Measurements from ENCODE around the gene CD164. TPM values are rescaled to one million over a fixed set of nuclear protein-coding genes. Genes with fewer than 3 reads are reported as not detected.
A peak's percentile ranks its signal among the peaks of the same experiment; 100 is the strongest.

The CD164 gene
- total RNA-seq, result 100 to 1,000 TPM; 209 to 215 TPM

DNA sequence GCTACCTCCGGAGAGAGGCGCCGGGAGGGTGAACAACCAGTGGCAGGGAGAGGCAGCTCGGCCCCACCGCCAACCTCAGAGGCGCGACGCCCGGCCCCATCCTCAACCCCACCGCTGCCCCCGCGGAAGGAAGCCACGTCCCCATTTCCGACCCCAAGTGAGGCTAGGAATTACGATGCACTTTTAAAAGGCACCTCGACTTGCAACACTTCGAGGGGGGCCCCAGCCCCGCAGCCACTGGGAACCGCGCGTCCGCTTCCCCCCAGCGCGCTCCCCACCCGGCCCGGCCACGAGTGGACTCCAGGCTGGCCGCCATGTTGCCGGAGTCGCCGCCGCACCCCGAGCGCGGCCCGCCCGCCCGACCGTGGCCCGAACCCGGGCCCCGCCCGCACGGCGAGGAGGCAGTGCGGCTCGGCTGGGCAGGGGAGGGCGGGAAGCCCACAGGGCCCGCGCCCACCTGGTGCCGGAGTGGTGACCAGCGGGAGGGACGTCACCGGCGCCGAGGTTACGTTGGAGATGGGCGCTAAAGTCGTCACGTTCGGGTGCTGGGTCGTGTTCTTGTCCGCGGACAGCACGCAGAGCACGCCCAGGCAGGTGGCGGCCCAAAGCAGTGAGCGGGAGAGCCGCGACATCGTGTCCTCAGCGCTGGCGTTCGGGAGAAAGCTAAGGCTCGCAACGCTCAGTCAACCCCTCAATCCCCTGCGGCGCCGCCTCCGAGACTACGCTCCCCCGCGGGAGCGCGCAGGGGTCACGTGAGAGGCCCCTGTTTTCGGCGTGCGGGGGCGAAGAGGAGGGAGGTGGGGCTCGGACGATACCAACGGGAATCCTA is at the start of gene CD164:
Gene CD164, minus strand, starts transcription at position 721 of the 829 bp plus-strand sequence. Its CDS starts 89 bp downstream, at position 632.
- peak; percentile 57 for ATAC-seq
- CTCF ChIA-PET, result interaction anchor here (0.6 to 4.9 kb wide), 15 partner anchors 10 to 380 kb away, joined by 3 to 71 read pairs (median 3); partner anchors contain the start of genes PPIL6 and SMPD2
- POLR2A ChIA-PET, result interaction anchor here (0.8 to 4.5 kb wide), 13 partner anchors 9 to 458 kb away, joined by 3 to 60 read pairs (median 3); partner anchors contain the start of genes CEP57L1, MICAL1, PPIL6 and SESN1
- Mint-ChIP-seq H3K4me1 (peaks cover 34% of the 10 kb centered on the region), H3K4me3 (peak within 1 kb of the TSS; percentile 98), H3K27ac (peak within 1 kb of the TSS; percentile 99), H3K36me3 (ENCODE audit: low read depth) (peaks cover 41% of the 10 kb centered on the region), H3K9me3 (ENCODE audit: low read depth) (no peaks in the 10 kb centered on the region), H3K27me3 (no peaks in the 10 kb centered on the region)
- DNase-seq, result peak; percentile 98
- intact Hi-C loops (cut with DNase I, micrococcal nuclease), result loop anchor here (1.0 to 5.0 kb wide), 22 partner anchors 9 to 1560 kb away; partner anchors contain the start of genes CDC40 (in 2 of the 2), CEP57L1 (in 2 of the 2), AK9 (in 1 of the 2) and AMD1 (in 1 of the 2)

DNA sequence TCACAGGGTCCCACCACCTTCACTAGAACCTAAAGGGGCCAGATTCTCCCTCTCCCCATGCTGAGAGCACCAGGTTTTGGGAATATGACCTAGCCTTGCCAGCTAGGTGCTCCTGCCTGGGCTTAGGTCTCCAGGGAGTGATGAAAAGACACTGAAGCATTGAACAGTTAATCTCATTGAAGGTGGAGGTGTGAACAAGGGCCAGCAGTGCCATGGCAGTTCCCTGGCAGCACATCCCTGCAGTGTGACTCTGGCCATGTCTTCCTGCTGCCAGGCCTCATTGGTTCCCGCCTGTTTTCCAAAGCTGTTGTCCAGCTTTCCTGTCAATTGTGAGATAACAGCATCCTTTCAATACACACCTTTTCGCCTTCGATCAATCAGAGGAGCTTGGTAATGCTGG is 47.2 kb upstream of the CD164 start:
- H3K9me3 Mint-ChIP-seq (ENCODE audit: low read depth), result no peaks in the 10 kb centered on the region
- DNase-seq, result no peak
- ChIA-PET CTCF (interaction anchor here (0.6 to 1.2 kb wide), 3 partner anchors 11 to 289 kb away, joined by 3 read pairs; partner anchors contain the start of genes PPIL6 and SMPD2), POLR2A (no interaction called here)
- H3K4me1 Mint-ChIP-seq, result no peaks in the 10 kb centered on the region
- no peak for ATAC-seq
- H3K4me3 Mint-ChIP-seq, result no peak overlapping the region
- H3K27me3 Mint-ChIP-seq, result peaks cover 2% of the 10 kb centered on the region
- H3K36me3 Mint-ChIP-seq (ENCODE audit: low read depth), result no peaks in the 10 kb centered on the region
- H3K27ac Mint-ChIP-seq, result no peak overlapping the region
- intact Hi-C loops (cut with DNase I, micrococcal nuclease), result no loop called here

DNA sequence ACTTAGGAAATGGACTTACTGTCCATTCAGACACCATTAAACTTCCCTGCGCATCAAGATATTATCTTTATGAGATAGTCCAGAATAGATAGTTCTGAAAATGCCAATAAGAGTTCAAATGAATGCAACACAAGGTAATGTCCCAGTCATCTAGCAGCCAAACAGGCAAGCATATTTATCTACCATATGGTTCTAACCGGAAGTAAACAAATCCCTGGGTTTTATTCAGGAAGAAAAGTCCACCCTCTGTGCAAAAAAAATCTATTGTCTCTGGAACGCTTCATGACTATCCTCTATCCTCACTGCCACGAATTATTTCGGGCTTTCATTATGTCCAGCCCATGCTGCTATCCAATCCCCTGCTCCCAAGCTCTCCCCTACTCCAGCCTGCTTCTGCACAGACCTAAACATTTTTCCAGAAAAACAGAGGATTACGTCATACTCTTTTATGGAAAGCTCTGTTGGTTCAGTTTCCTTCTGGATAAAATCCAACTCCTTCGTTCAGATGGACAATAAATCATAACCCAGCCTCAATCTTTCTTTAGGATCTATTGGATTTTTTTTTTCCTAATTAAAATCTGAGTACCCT is 46.7 kb upstream of the CD164 start:
- intact Hi-C loops (cut with DNase I, micrococcal nuclease), result no loop called here
- no peak for DNase-seq
- CTCF ChIA-PET, result interaction anchor here (0.6 to 1.2 kb wide), 3 partner anchors 46 to 289 kb away, joined by 3 read pairs; no protein-coding TSS in a partner anchor
- Mint-ChIP-seq H3K36me3 (ENCODE audit: low read depth) (no peaks in the 10 kb centered on the region), H3K27me3 (peaks cover 2% of the 10 kb centered on the region), H3K4me3 (no peak overlapping the region), H3K9me3 (ENCODE audit: low read depth) (no peaks in the 10 kb centered on the region), H3K4me1 (no peaks in the 10 kb centered on the region), H3K27ac (no peak overlapping the region)
- POLR2A ChIA-PET, result interaction anchor here (0.6 kb wide), 1 partner anchor 26 kb away, joined by 6 read pairs; no protein-coding TSS in a partner anchor
- ATAC-seq, result no peak

DNA sequence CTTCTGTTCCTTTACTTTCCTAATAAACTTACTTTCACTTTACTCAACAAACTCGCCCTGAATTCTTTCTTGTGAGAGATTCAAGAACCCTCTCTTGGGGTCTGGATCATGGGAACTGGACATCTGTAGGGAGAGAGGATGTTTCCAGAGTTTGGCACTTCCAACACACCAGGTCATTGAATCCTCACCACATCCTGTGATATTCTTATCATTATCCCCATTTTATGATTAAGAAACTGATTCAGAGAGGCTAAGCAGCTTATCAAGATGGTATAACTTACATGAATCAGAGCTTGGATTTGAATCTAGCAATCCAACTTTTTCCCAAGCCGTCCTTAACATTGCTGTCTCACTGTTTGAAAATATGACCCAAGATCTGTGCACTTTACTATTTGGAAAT is 42.7 kb upstream of the CD164 start:
- ChIA-PET POLR2A (interaction anchor here (0.6 kb wide), 1 partner anchor 262 kb away, joined by 3 read pairs; no protein-coding TSS in a partner anchor), CTCF (no interaction called here)
- intact Hi-C loops (cut with DNase I, micrococcal nuclease), result no loop called here
- H3K27me3 Mint-ChIP-seq, result no peaks in the 10 kb centered on the region
- H3K4me3 Mint-ChIP-seq, result no peak overlapping the region
- no peaks in the 10 kb centered on the region for H3K4me1 Mint-ChIP-seq
- H3K27ac Mint-ChIP-seq, result no peak overlapping the region
- no peaks in the 10 kb centered on the region for H3K36me3 Mint-ChIP-seq (ENCODE audit: low read depth)
- ATAC-seq, result no peak
- H3K9me3 Mint-ChIP-seq (ENCODE audit: low read depth), result no peaks in the 10 kb centered on the region
- DNase-seq, result no peak

DNA sequence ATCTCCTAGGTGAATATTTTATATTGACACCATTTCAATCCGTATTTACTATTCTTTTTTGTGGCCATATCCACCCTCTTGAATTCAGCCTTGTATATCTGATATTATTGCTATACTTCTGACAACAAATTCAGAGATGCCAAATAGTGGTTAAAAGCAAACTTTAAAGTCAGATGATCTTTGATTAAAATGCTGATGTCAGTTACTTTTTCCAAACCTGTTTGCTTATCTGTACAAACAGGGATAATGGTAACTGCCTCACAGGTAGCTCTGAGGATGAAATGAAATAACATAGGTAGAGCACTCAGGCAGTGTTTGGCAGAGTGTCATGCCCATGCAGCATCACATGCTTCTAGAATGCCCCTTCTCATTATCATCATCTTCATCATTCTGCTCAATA is 38.9 kb upstream of the CD164 start:
- intact Hi-C loops (cut with DNase I, micrococcal nuclease), result no loop called here
- H3K27me3 Mint-ChIP-seq, result no peaks in the 10 kb centered on the region
- ATAC-seq (no peak), DNase-seq (no peak)
- H3K27ac Mint-ChIP-seq, result no peak overlapping the region
- no peaks in the 10 kb centered on the region for H3K4me1 Mint-ChIP-seq
- ChIA-PET CTCF (interaction anchor here (1.6 kb wide), 1 partner anchor 38 kb away, joined by 5 read pairs; no protein-coding TSS in a partner anchor), POLR2A (no interaction called here)
- no peaks in the 10 kb centered on the region for H3K36me3 Mint-ChIP-seq (ENCODE audit: low read depth)
- H3K4me3 Mint-ChIP-seq, result no peak overlapping the region
- H3K9me3 Mint-ChIP-seq (ENCODE audit: low read depth), result no peaks in the 10 kb centered on the region

DNA sequence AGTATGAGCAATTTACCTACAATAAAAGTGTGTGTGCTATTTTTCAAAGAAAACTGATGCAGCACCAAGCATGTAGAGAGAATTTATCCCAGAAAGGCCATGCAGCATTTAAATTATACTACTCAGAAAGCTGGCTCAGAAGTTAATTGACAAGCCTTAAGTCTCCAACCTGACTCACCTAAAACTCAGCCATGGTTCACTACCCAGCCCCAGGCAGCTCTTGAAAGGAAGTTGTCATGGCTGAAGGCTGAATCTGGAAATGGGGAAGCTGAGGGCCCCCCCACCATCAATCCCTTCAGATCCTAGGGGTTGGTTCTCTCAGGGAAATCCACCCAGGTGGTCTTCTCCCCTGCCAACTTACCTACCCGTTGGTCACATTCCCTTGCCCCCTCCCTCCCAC is 38.5 kb upstream of the CD164 start:
- ATAC-seq (no peak), DNase-seq (no peak)
- Mint-ChIP-seq H3K36me3 (ENCODE audit: low read depth) (no peaks in the 10 kb centered on the region), H3K27me3 (no peaks in the 10 kb centered on the region), H3K27ac (no peak overlapping the region), H3K9me3 (ENCODE audit: low read depth) (no peaks in the 10 kb centered on the region), H3K4me3 (no peak overlapping the region), H3K4me1 (no peaks in the 10 kb centered on the region)
- POLR2A ChIA-PET, result no interaction called here
- intact Hi-C loops (cut with DNase I, micrococcal nuclease), result no loop called here
- CTCF ChIA-PET, result interaction anchor here (1.0 to 1.6 kb wide), 2 partner anchors 38 to 50 kb away, joined by 3 to 5 read pairs; no protein-coding TSS in a partner anchor

DNA sequence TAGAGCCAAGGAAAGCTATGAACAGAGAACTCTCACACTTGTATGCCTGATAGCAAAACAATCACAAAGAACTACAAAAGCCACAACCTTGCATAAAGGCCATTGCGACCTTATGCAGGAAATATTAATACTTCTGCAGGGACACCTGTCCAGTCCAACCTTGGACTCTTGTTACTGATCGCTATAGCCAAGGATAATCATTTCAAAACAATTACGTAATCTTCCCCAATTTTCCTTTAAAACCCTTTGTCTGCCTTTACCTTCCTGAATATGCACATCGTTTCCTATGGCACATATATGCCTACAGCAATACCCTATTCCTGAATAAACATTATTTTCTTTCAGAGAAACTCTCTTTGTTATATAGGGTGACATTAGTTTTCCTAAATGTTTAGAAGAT is 35.4 kb upstream of the CD164 start:
- intact Hi-C loops (cut with DNase I, micrococcal nuclease), result no loop called here
- DNase-seq (no peak), ATAC-seq (no peak)
- ChIA-PET CTCF (interaction anchor here (0.7 to 1.1 kb wide), 2 partner anchors 33 to 1389 kb away, joined by 3 to 4 read pairs; no protein-coding TSS in a partner anchor), POLR2A (no interaction called here)
- no peak overlapping the region for H3K4me3 Mint-ChIP-seq
- H3K4me1 Mint-ChIP-seq, result no peaks in the 10 kb centered on the region
- no peak overlapping the region for H3K27ac Mint-ChIP-seq
- no peaks in the 10 kb centered on the region for H3K36me3 Mint-ChIP-seq (ENCODE audit: low read depth)
- no peaks in the 10 kb centered on the region for H3K27me3 Mint-ChIP-seq
- peaks cover 4% of the 10 kb centered on the region for H3K9me3 Mint-ChIP-seq (ENCODE audit: low read depth)

DNA sequence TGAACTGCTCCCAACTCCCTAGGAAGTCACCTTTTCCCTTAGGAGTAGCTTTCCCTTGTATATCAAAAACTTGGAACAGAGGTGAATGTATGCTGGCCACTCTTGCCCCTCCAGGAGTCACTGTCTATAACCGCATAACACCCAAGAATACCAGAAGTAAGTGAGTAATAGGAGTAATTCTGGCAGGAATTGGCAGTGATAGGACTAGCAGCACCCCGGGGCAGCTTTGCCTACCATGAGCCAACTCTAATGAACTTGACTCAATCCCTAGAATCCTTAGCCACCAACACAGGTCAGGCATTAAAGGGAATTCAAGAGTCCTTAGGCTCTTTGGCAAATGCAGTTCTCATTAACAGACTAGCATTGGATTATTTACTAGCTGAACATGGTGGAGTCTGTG is 28.8 kb upstream of the CD164 start:
- Mint-ChIP-seq H3K4me3 (no peak overlapping the region), H3K27ac (no peak overlapping the region), H3K27me3 (no peaks in the 10 kb centered on the region), H3K4me1 (no peaks in the 10 kb centered on the region), H3K36me3 (ENCODE audit: low read depth) (no peaks in the 10 kb centered on the region), H3K9me3 (ENCODE audit: low read depth) (peaks cover 4% of the 10 kb centered on the region)
- CTCF ChIA-PET, result no interaction called here
- ATAC-seq (no peak), DNase-seq (no peak)
- intact Hi-C loops (cut with DNase I, micrococcal nuclease), result no loop called here
- POLR2A ChIA-PET, result interaction anchor here (0.6 kb wide), 1 partner anchor 24 kb away, joined by 5 read pairs; no protein-coding TSS in a partner anchor

DNA sequence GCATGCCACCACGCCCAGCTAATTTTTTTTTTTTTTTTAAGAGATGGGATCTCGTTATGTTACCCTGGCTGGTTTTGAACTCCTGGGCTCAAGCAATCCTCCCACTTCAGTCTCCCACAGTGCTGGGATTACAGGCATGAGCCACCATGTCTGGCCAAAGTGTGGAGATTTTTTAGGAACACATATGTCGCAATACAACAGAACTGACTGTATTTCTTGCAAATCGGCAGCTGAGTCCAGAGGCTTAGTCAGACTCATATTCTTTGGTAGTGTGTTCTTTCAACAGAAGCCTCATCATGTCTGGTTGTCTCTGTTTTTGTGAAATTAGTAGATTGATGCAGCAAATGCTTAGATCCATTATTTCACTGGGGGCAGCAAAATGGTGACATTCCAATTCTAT is 23.9 kb upstream of the CD164 start:
- H3K9me3 Mint-ChIP-seq (ENCODE audit: low read depth), result no peaks in the 10 kb centered on the region
- CTCF ChIA-PET, result interaction anchor here (1.1 kb wide), 1 partner anchor 218 kb away, joined by 3 read pairs; no protein-coding TSS in a partner anchor
- no peak for DNase-seq
- no peak overlapping the region for H3K27ac Mint-ChIP-seq
- H3K36me3 Mint-ChIP-seq (ENCODE audit: low read depth), result no peaks in the 10 kb centered on the region
- H3K4me3 Mint-ChIP-seq, result no peak overlapping the region
- H3K4me1 Mint-ChIP-seq, result no peaks in the 10 kb centered on the region
- POLR2A ChIA-PET, result no interaction called here
- intact Hi-C loops (cut with DNase I, micrococcal nuclease), result no loop called here
- H3K27me3 Mint-ChIP-seq, result no peaks in the 10 kb centered on the region
- no peak for ATAC-seq

DNA sequence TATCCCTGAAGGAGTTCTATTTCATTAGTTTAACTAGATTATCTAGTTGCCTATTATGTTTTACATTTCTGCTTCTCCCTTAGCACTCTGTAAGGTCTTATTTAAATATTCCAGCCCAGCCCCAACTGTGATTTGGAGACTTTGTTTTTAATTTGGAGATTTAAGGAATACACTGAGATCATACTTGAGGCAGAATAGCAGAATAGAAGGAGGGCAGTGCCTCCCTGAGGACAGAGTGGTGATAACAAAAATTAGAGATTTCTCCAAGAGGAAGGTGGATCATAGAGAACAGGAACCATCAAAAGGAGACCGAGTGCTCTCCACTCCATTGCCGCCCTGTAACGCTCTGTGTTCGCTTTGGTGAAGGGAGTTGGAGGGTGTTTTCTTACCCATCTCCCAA is 14.8 kb upstream of the CD164 start:
- no peak for DNase-seq
- H3K9me3 Mint-ChIP-seq (ENCODE audit: low read depth), result no peaks in the 10 kb centered on the region
- ATAC-seq, result no peak
- no peaks in the 10 kb centered on the region for H3K36me3 Mint-ChIP-seq (ENCODE audit: low read depth)
- intact Hi-C loops (cut with DNase I, micrococcal nuclease), result no loop called here
- H3K4me1 Mint-ChIP-seq, result peaks cover 6% of the 10 kb centered on the region
- CTCF ChIA-PET, result interaction anchor here (0.6 to 2.9 kb wide), 6 partner anchors 13 to 209 kb away, joined by 3 to 18 read pairs (median 3); no protein-coding TSS in a partner anchor
- no peaks in the 10 kb centered on the region for H3K27me3 Mint-ChIP-seq
- no peak overlapping the region for H3K27ac Mint-ChIP-seq
- POLR2A ChIA-PET, result interaction anchor here (1.1 kb wide), 1 partner anchor 14 kb away, joined by 3 read pairs; no protein-coding TSS in a partner anchor
- H3K4me3 Mint-ChIP-seq, result no peak overlapping the region

DNA sequence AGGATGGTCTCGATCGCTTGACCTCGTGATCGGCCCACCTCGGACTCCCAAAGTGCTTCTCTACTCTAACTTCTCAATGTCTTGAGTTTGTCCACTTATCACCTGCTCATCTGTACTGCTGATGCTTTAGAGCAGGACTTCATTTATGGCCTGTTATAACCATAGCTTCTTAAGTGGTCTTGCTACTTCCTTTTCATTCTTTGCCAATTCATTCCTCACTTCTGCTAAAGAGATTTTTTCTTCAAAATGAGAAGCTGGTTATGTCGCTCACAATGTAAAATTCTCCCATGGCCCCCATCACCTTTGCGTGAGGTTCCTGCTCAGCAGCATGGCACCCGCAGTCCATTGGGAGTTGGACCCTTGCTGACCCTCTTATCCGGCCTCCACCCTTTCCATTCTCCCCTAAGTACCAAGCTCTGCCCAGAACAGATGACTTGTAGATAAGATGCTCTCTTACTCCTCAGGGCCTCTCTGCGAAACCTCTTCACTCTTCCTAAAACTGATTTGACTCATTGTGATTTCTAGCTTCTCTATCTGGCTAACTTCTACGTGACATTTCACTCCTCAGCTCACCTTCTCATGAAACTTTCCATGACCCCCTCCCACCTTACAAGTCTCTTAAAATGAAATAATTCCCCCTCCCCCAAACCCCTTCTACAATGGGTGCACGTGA is 13.9 kb upstream of the CD164 start:
- DNase-seq (no peak), ATAC-seq (peak; percentile 47)
- Mint-ChIP-seq H3K36me3 (ENCODE audit: low read depth) (no peaks in the 10 kb centered on the region), H3K9me3 (ENCODE audit: low read depth) (no peaks in the 10 kb centered on the region), H3K27me3 (no peaks in the 10 kb centered on the region), H3K4me3 (no peak overlapping the region), H3K27ac (no peak overlapping the region), H3K4me1 (peaks cover 6% of the 10 kb centered on the region)
- CTCF ChIA-PET, result interaction anchor here (0.8 to 2.9 kb wide), 3 partner anchors 12 to 209 kb away, joined by 3 to 18 read pairs (median 6); no protein-coding TSS in a partner anchor
- POLR2A ChIA-PET, result interaction anchor here (0.8 to 1.1 kb wide), 2 partner anchors 13 to 23 kb away, joined by 3 read pairs; no protein-coding TSS in a partner anchor
- intact Hi-C loops (cut with DNase I, micrococcal nuclease), result loop anchor here in 1 of 2 experiments (1.0 kb wide), 1 partner anchor 209 kb away; no protein-coding TSS in a partner anchor

All from activated CD4-positive, alpha-beta T cell treated with anti-CD3 and anti-CD28 coated beads for 36 hours (primary cell).